OCI-LY1 (cell line): ENCODE data around the gene YBX2.
A peak's percentile ranks its signal among the peaks of the same experiment; 100 is the strongest.

Experiments
- H2AFZ ChIP-seq: fragments of 200-600 bp; sonication (generic), shearing (Covaris generic); 2 replicates; pipeline ENCODE4 v1.6.0; 2014; ENCODE audit warnings: antibody characterized with exemption, mild to moderate bottlenecking, low read length
- H3F3A ChIP-seq: fragments of 200-600 bp; sonication (generic), shearing (Covaris generic); 2 replicates; pipeline ENCODE4 v1.6.0; 2014; ENCODE audit warnings: mild to moderate bottlenecking, antibody characterized with exemption, low read length, moderate library complexity; ENCODE audit not compliant: insufficient read depth
- H3K27ac ChIP-seq: fragments of 200-600 bp; sonication (generic); 2 replicates; pipeline ENCODE4 v1.5.1; 2014; ENCODE audit warnings: low read length, mixed run types, mild to moderate bottlenecking, low read depth; ENCODE audit not compliant: poor library complexity, severe bottlenecking
- H3K27me3 ChIP-seq: fragments of 200-600 bp; sonication (generic); 2 replicates; pipeline ENCODE4 v1.6.0; 2014; ENCODE audit warnings: antibody characterized with exemption, mild to moderate bottlenecking, low read length, moderate library complexity; ENCODE audit not compliant: insufficient read depth
- H3K36me3 ChIP-seq: fragments of 200-600 bp; sonication (generic); 2 replicates; pipeline ENCODE4 v1.6.1; 2014; ENCODE audit warnings: mild to moderate bottlenecking, antibody characterized with exemption, low read length, moderate library complexity, mixed read lengths; ENCODE audit not compliant: insufficient read depth
- H3K4me1 ChIP-seq: fragments of 200-600 bp; sonication (generic); 2 replicates; pipeline ENCODE4 v1.5.1; 2014; ENCODE audit warnings: mild to moderate bottlenecking, low read length, moderate library complexity; ENCODE audit not compliant: insufficient read depth, severe bottlenecking
- H3K4me2 ChIP-seq: fragments of 200-600 bp; sonication (generic), shearing (Covaris generic); 2 replicates; pipeline ENCODE4 v1.6.1; 2014; ENCODE audit warnings: low read length
- H3K4me3 ChIP-seq: fragments of 200-600 bp; sonication (generic); 2 replicates; pipeline ENCODE4 v1.5.1; 2014; ENCODE audit warnings: low read length, low read depth, mild to moderate bottlenecking, mixed read lengths; ENCODE audit not compliant: poor library complexity, severe bottlenecking
- H3K79me2 ChIP-seq: fragments of 200-600 bp; shearing (Covaris generic); 2 replicates; pipeline ENCODE4 v1.6.1; 2016; ENCODE audit warnings: mixed run types, low read length, mixed read lengths; ENCODE audit not compliant: insufficient read depth
- H3K9ac ChIP-seq: fragments of 200-600 bp; sonication (generic), shearing (Covaris generic); 2 replicates; pipeline ENCODE4 v1.6.1; 2014; ENCODE audit warnings: mild to moderate bottlenecking, low read length, mixed read lengths
- H3K9me2 ChIP-seq: fragments of 200-600 bp; sonication (generic), shearing (Covaris generic); 2 replicates; pipeline ENCODE4 v1.6.1; 2014; ENCODE audit warnings: low read depth, mild to moderate bottlenecking, low read length, mixed read lengths
- H3K9me3 ChIP-seq: fragments of 200-600 bp; shearing (Covaris generic); 2 replicates; pipeline ENCODE4 v1.6.1; 2014; ENCODE audit warnings: low read length, mixed read lengths
- H4K20me1 ChIP-seq: fragments of 200-600 bp; sonication (generic), shearing (Covaris generic); 2 replicates; pipeline ENCODE4 v1.6.0; 2016; ENCODE audit warnings: mild to moderate bottlenecking, low read length; ENCODE audit not compliant: insufficient read depth
- EZH2 ChIP-seq: fragments of 200-600 bp; sonication (generic), shearing (Covaris generic); IDR thresholded peaks from 2 replicates; pipeline ENCODE4 v1.8.0; 2017; ENCODE audit warnings: borderline replicate concordance, mixed run types, mild to moderate bottlenecking, antibody characterized with exemption, low read length, moderate library complexity, mixed read lengths
- TF ChIP-seq, protein P1 (sequence below): fragments of 200-600 bp; sonication (generic), shearing (Covaris generic); IDR thresholded peaks from 2 replicates; pipeline ENCODE4 v1.5.1; 2017; ENCODE audit warnings: mild to moderate bottlenecking, antibody characterized with exemption, low read length, moderate library complexity, mixed read lengths

Gene YBX2

GRCh38 chr17:7241783-7242716 lies 52.4 kb downstream of the YBX2 start, which contains the start of gene GABARAP:
Gene GABARAP, minus strand, starts transcription at chr17:7242449. Its CDS starts 119 bp downstream, at chr17:7242330.
- Histone ChIP-seq H3K4me2 (peak within 1 kb of the TSS; percentile 94), H2AFZ (no peak within 1 kb of the TSS), H3K79me2 (peaks cover 7% of the 10 kb centered on the region; the same call in 1 of the 2 replicates), H3K4me1 (peaks cover 32% of the 10 kb centered on the region), H3F3A (0 out of 2 replicates have a peak, but pooled peaks cover 10% of the 10 kb centered on the region), H3K9me3 (no peaks in the 10 kb centered on the region), H3K36me3 (peaks cover 52% of the 10 kb centered on the region), H3K9ac (peak within 1 kb of the TSS; percentile 98), H3K27ac (peak within 1 kb of the TSS; percentile 80), H3K27me3 (no peaks in the 10 kb centered on the region), H3K4me3 (peak within 1 kb of the TSS; percentile 98), H3K9me2 (no peaks in the 10 kb centered on the region), H4K20me1 (no peaks in the 10 kb centered on the region)
- TF ChIP-seq, protein P1, sequence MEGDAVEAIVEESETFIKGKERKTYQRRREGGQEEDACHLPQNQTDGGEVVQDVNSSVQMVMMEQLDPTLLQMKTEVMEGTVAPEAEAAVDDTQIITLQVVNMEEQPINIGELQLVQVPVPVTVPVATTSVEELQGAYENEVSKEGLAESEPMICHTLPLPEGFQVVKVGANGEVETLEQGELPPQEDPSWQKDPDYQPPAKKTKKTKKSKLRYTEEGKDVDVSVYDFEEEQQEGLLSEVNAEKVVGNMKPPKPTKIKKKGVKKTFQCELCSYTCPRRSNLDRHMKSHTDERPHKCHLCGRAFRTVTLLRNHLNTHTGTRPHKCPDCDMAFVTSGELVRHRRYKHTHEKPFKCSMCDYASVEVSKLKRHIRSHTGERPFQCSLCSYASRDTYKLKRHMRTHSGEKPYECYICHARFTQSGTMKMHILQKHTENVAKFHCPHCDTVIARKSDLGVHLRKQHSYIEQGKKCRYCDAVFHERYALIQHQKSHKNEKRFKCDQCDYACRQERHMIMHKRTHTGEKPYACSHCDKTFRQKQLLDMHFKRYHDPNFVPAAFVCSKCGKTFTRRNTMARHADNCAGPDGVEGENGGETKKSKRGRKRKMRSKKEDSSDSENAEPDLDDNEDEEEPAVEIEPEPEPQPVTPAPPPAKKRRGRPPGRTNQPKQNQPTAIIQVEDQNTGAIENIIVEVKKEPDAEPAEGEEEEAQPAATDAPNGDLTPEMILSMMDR: no peak
- no peak for TF ChIP-seq EZH2

GRCh38 chr17:7241090-7241733 lies 53.2 kb downstream of the YBX2 start:
- Histone ChIP-seq H3K27ac (peak overlapping the region; percentile 80), H3K27me3 (no peaks in the 10 kb centered on the region), H3K36me3 (peaks cover 52% of the 10 kb centered on the region), H3K9me2 (no peaks in the 10 kb centered on the region), H3K4me1 (peaks cover 39% of the 10 kb centered on the region), H2AFZ (no peak overlapping the region), H3K4me3 (peak overlapping the region; percentile 98), H3K79me2 (peaks cover 7% of the 10 kb centered on the region; the same call in 1 of the 2 replicates), H3K4me2 (peak overlapping the region; percentile 94), H3F3A (0 out of 2 replicates have a peak, but pooled peaks cover 10% of the 10 kb centered on the region), H3K9me3 (no peaks in the 10 kb centered on the region), H3K9ac (peak overlapping the region; percentile 98), H4K20me1 (no peaks in the 10 kb centered on the region)
- TF ChIP-seq EZH2: no peak
- TF ChIP-seq, protein P1: no peak

DNA sequence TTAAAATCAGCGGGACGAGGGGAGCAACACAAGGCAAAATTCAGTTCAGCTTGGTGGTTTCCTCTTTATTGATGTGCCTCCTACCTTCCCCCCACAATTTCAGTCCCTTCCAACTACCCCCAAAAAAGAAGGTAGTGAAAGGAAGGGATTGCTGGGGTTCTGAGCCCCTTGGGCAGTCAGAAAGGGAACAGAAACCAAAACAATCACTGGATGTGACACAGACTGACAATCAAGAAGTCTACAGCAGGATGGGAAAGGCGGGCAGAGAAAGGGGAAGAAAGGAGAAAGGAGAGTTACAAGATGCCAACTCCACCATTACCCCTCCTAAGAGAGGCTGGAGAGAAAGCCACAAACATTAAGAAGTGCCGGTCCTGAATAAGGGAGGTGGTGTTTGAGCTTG lies 54.1 kb downstream of the YBX2 start:
- no peak for TF ChIP-seq EZH2
- TF ChIP-seq, protein P1: no peak
- Histone ChIP-seq H3F3A (0 out of 2 replicates have a peak, but pooled peaks cover 10% of the 10 kb centered on the region), H3K27ac (peak overlapping the region; percentile 80), H3K27me3 (no peaks in the 10 kb centered on the region), H3K4me3 (peak overlapping the region; percentile 98), H3K9ac (peak overlapping the region; percentile 98), H3K79me2 (peaks cover 7% of the 10 kb centered on the region; the same call in 1 of the 2 replicates), H3K9me2 (no peaks in the 10 kb centered on the region), H3K36me3 (peaks cover 54% of the 10 kb centered on the region), H3K9me3 (no peaks in the 10 kb centered on the region), H4K20me1 (no peaks in the 10 kb centered on the region), H3K4me1 (peaks cover 47% of the 10 kb centered on the region), H2AFZ (no peak overlapping the region), H3K4me2 (peak overlapping the region; percentile 94)
